Peyer's patch (tissue), 4 donors: ENCODE data around the gene PGA3. TPM values are rescaled to one million over a fixed set of nuclear protein-coding genes. Genes with fewer than 3 reads are reported as not detected.
"Not testable (repeated sequence)": the region's sequence is repeated elsewhere in the genome, so short reads cannot be mapped to it uniquely, and the experiment has no call there.

ENCODE experiments used
- DNase-seq, 3 donors: peaks; one replicate each; pipeline ENCODE4 v3.0.0-alpha.2; 2017 to 2019
- H3K27ac ChIP-seq, 4 donors: fragments of 200-600 bp; sonication (generic); one replicate each; pipeline ENCODE4 v1.5.1; 2016 to 2019
- H3K27me3 ChIP-seq, 2 donors: fragments of 200-600 bp; sonication (generic); one replicate each; pipeline ENCODE4 v1.5.1; 2019
- H3K36me3 ChIP-seq, 3 donors: fragments of 200-600 bp; sonication (generic); one replicate each; pipeline ENCODE4 v1.5.1; 2016 to 2019
- H3K4me1 ChIP-seq, 4 donors: fragments of 200-600 bp; sonication (generic); one replicate each; pipeline ENCODE4 v1.5.1; 2016 to 2019
- H3K4me3 ChIP-seq, 4 donors: fragments of 200-600 bp; sonication (generic); 1 replicate in 3 of 4; 2 replicates in 1 of 4; pipeline ENCODE4 v1.5.1; 2016 to 2019; ENCODE audit warnings: mild to moderate bottlenecking in 1 of 4
- H3K9me3 ChIP-seq, 4 donors: fragments of 200-600 bp; sonication (generic); one replicate each; pipeline ENCODE4 v1.5.1; 2016 to 2019; ENCODE audit warnings: mild to moderate bottlenecking in 1 of 4
- CTCF ChIP-seq, 6 experiments: fragments of 450-650 bp in 4 of 6; fragments of 200-600 bp in 2 of 6; sonication (generic) in 1 of 6; IDR thresholded peaks; one replicate each; pipeline ENCODE4 v1.5.1; 2017 to 2019; ENCODE audit warnings: antibody characterized with exemption in 6 of 6, mild to moderate bottlenecking in 3 of 6, moderate library complexity in 1 of 6
- POLR2A ChIP-seq, 2 donors: fragments of 450-650 bp; IDR thresholded peaks; one replicate each; pipeline ENCODE4 v1.5.1; 2017; ENCODE audit warnings: antibody characterized with exemption in 2 of 2, mild to moderate bottlenecking in 2 of 2, moderate library complexity in 2 of 2
- total RNA-seq, 4 donors: library from RNA; depleted of rRNA; stranded (reverse); fragments of >200 nt; gene quantifications; one replicate each; pipeline ENCODE4 v1.1.0, GENCODE V29; 2016

Gene PGA3
- total RNA-seq: not detected

DNA sequence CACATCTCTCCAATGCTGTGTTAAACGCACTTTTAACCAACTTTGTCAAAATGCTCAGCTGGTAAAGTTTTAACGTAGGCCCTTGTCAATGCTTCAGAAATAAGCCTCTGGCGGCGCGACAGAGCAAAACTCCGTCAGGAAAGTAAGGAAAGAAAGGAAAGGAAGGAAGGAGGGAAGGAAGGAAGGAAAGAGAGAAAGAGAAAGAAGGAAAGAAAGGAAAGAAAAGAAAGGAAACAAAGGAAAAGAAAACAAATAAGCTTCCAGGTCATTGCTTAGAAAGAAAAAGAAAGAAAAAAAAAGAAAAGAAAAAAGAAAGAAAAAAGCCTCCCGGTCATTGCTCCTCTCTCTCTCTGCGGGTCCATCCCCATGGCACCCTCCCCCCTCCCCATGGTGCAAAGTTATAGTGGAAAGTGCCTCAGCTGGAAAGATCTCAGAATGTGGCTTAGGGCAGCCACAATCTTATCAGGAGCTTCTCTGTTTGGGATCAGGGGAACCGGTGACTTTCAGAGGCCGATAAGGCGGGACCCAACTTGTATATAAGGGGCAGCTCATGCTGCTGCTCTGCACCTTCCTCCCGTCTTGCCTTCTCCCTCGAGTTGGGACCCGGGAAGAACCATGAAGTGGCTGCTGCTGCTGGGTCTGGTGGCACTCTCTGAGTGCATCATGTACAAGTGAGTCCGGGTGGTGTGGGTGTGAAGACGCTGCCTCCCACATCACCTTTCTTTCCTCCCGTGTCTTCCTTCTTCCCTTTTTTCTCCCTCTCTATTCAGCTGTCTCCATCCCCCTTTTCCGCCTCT is at the start of gene PGA3:
Gene PGA3 (plus strand): TSS at position 566 of the 797 bp plus-strand sequence. CDS start 50 bp downstream, at position 616.
- H3K4me1 ChIP-seq, H3K27me3 ChIP-seq, H3K36me3 ChIP-seq, H3K9me3 ChIP-seq, H3K4me3 ChIP-seq, DNase-seq, H3K27ac ChIP-seq: not testable (repeated sequence)

DNA sequence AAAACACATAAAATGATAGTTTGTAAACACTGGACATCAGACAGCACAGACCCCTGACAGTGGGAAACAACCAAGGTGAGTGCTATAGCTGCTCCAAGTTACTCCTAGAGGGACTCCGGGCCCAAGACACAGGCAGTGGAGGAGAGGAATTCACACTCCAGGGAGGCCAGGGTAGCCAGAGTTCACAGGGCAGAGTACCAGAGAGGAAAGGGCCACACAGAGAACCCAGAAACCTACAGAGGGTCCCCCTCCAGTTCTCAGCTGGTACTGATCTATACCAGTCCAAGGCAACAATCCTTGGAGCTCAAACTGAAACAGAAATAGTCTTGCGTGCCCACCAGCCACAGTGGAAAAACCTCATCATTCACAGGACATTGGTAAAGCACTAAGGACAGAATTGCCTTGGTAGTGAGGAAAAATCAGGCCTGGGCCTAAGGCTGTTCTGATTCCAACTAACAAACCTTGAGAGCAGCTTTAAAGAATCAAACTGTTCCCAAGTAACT is 49.7 kb upstream of the PGA3 start:
- H3K27me3 ChIP-seq: no peaks in the 10 kb centered on the region
- H3K27ac ChIP-seq: peak overlapping the region in 3 of 4 donors; percentile 14 to 62 (median 44)
- H3K4me1 ChIP-seq: peaks cover 3 to 63% (median 8%) of the 10 kb centered on the region in 4 donors
- H3K9me3 ChIP-seq: no peaks in the 10 kb centered on the region
- no peak for DNase-seq
- H3K4me3 ChIP-seq: no peak overlapping the region
- TF ChIP-seq CTCF (IDR thresholded peaks at IDR 0.05) (no peak), POLR2A (IDR thresholded peaks at IDR 0.05) (no peak)
- no peaks in the 10 kb centered on the region for H3K36me3 ChIP-seq

GRCh38 chr11:61154528-61154927 is 48.8 kb upstream of the PGA3 start:
- H3K27ac ChIP-seq: no peak overlapping the region
- H3K9me3 ChIP-seq: no peaks in the 10 kb centered on the region
- no peaks in the 10 kb centered on the region for H3K27me3 ChIP-seq

DNA sequence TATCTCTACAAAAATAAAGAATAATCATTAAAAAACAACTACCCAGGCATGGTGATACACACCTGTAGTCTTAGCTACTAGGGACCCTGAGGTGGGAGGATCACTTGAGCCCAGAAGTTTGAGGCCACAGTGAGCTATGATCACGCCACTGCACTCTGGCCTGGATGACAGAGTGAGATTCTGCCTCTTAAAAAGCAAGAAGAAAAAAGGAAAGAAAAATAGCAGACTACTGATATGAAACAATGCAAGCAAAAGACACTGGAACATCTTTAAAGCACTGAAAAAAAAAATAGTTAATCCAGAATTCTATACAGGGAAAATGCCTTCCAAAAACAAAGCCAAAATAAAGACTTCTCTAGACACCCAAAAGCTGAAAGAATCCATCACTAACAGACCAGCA is 48.0 kb upstream of the PGA3 start:
- H3K27me3 ChIP-seq: no peaks in the 10 kb centered on the region
- no peaks in the 10 kb centered on the region for H3K36me3 ChIP-seq
- TF ChIP-seq POLR2A (IDR thresholded peaks at IDR 0.05) (no peak), CTCF (IDR thresholded peaks at IDR 0.05) (no peak)
- H3K9me3 ChIP-seq: no peaks in the 10 kb centered on the region
- no peak overlapping the region for H3K27ac ChIP-seq
- peaks cover 0 to 62% (median under 1%) of the 10 kb centered on the region in 4 donors for H3K4me1 ChIP-seq
- DNase-seq: no peak
- no peak overlapping the region for H3K4me3 ChIP-seq

More at GRCh38 chr11:61154528-61154927, 48.8 kb upstream of the PGA3 start:
- H3K36me3 ChIP-seq: no peaks in the 10 kb centered on the region
- DNase-seq: no peak
- no peak overlapping the region for H3K4me3 ChIP-seq
- H3K4me1 ChIP-seq: peaks cover 3 to 63% (median 8%) of the 10 kb centered on the region in 4 donors
- TF ChIP-seq POLR2A (IDR thresholded peaks at IDR 0.05): no peak
- TF ChIP-seq CTCF (IDR thresholded peaks at IDR 0.05): no peak

GRCh38 chr11:61155741-61156140 is 47.6 kb upstream of the PGA3 start:
- Histone ChIP-seq H3K9me3 (no peaks in the 10 kb centered on the region), H3K27me3 (no peaks in the 10 kb centered on the region), H3K27ac (no peak overlapping the region), H3K4me1 (peaks cover 0 to 62% (median 0%) of the 10 kb centered on the region in 4 donors), H3K4me3 (no peak overlapping the region), H3K36me3 (no peaks in the 10 kb centered on the region)
- TF ChIP-seq POLR2A (IDR thresholded peaks at IDR 0.05): no peak
- no peak for TF ChIP-seq CTCF (IDR thresholded peaks at IDR 0.05)
- DNase-seq: no peak

DNA sequence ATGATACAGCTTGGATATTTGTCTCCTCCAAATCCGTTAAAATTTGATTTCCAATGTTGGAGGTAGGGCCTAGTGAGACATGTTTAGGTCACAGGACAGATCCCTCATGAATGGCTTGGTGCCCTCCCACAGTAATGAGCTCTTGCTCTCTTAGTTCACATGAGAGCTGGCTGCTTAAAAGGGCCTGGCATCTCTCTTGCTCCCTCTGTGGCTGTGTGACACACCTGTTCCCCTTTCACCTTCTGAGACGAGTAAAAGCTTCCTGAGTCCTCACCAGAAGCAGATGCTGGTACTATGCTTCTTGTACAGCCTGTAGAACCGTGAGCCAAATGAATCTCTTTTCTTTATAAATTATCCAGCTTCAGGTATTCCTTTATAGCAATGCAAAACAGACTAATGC is 45.6 kb upstream of the PGA3 start:
- Histone ChIP-seq H3K4me1 (peaks cover 0 to 50% (median 0%) of the 10 kb centered on the region in 4 donors), H3K27me3 (no peaks in the 10 kb centered on the region), H3K27ac (peak overlapping the region in 1 of 4 donors; percentile 51), H3K4me3 (no peak overlapping the region), H3K36me3 (no peaks in the 10 kb centered on the region), H3K9me3 (no peaks in the 10 kb centered on the region)
- TF ChIP-seq CTCF (IDR thresholded peaks at IDR 0.05): peak in 1 of 6 experiments; percentile 5
- no peak for TF ChIP-seq POLR2A (IDR thresholded peaks at IDR 0.05)
- DNase-seq: no peak
